Lung (tissue), 12 donors: ENCODE measurements around the gene DNMBP. TPM values are rescaled to one million over a fixed set of nuclear protein-coding genes. Genes with fewer than 3 reads are reported as not detected.

Experiments
- ATAC-seq: fragments of 200-7000 bp; cut with Tn5 transposase; one replicate; pipeline ENCODE4 v1.9.1; 2020; ENCODE audit warnings: moderate number of reproducible peaks; ENCODE audit not compliant: insufficient read depth, low FRiP score
- DNase-seq, 3 donors: peaks; one replicate each; pipeline ENCODE4 v3.0.0-alpha.2; 2013 to 2017
- H3K27ac ChIP-seq, 2 donors: one replicate each; pipeline ENCODE4 v1.5.1; 2013; ENCODE audit warnings: mild to moderate bottlenecking in 2 of 2, moderate library complexity in 2 of 2, control low read depth in 1 of 2, inconsistent platforms in 1 of 2, low read depth in 1 of 2, low read length in 1 of 2
- H3K27me3 ChIP-seq, 3 donors: one replicate each; pipeline ENCODE4 v1.5.1; 2013; ENCODE audit warnings: low read length in 2 of 3; ENCODE audit not compliant: control insufficient read depth in 3 of 3, insufficient read depth in 3 of 3
- H3K36me3 ChIP-seq, 4 donors: one replicate each; pipeline ENCODE4 v1.5.1; 2013; ENCODE audit warnings: low read length in 4 of 4, mild to moderate bottlenecking in 1 of 4, moderate library complexity in 1 of 4; ENCODE audit not compliant: control insufficient read depth in 4 of 4, insufficient read depth in 4 of 4
- H3K4me1 ChIP-seq, 5 donors: one replicate each; pipeline ENCODE4 v1.5.1; 2013; ENCODE audit warnings: low read length in 5 of 5, mild to moderate bottlenecking in 2 of 5, moderate library complexity in 1 of 5; ENCODE audit not compliant: control insufficient read depth in 5 of 5, insufficient read depth in 5 of 5
- H3K4me3 ChIP-seq: one replicate; pipeline ENCODE4 v1.5.1; 2013; ENCODE audit warnings: mild to moderate bottlenecking, control low read depth, moderate library complexity
- H3K9ac ChIP-seq, 2 donors: one replicate each; pipeline ENCODE4 v1.5.1; 2013; ENCODE audit warnings: low read length in 2 of 2, control low read depth in 1 of 2; ENCODE audit not compliant: insufficient read depth in 1 of 2
- H3K9me3 ChIP-seq, 4 donors: one replicate each; pipeline ENCODE4 v1.5.1; 2013; ENCODE audit warnings: low read length in 3 of 4, mild to moderate bottlenecking in 1 of 4, moderate library complexity in 1 of 4; ENCODE audit not compliant: control insufficient read depth in 4 of 4, insufficient read depth in 3 of 4
- WGBS, 2 donors: extraction: QIAGEN DNeasy Blood & Tissue Kit; methylation state at CpG; one replicate each; pipeline ENCODE4 v1.1.7; 2013; 5-methylcytosine and 5-hydroxymethylcytosine counted together
- polyA plus RNA-seq, 2 donors: library from polyadenylated mRNA; stranded (reverse); fragments of 200-250 nt; gene quantifications; one replicate each; pipeline ENCODE4 v1.2.1, GENCODE V29; 2013
- total RNA-seq, 2 donors: library from RNA; depleted of rRNA in 1 of 2; stranded (reverse); fragments of >200 nt in 1 of 2; gene quantifications; one replicate each; pipeline ENCODE4 v1.2.1, GENCODE V29; 2014 to 2021
- TF ChIP-seq, protein P1 (sequence below): IDR thresholded peaks from 2 replicates; pipeline ENCODE4 v1.5.1; 2012; ENCODE audit warnings: mild to moderate bottlenecking; ENCODE audit errors: control extremely low read depth, extremely low read depth
- donor health status: control.
- donor health status: control.
- donor health status: Bipolar disorder and iron deficiency.
- donor health status: healthy.
- donor health status: DM: yes; HTN: yes; CAD: no.

The DNMBP gene
- total and polyA plus RNA-seq, 4 donors: 6.5 to 31.0 (median 12.5) TPM

DNA sequence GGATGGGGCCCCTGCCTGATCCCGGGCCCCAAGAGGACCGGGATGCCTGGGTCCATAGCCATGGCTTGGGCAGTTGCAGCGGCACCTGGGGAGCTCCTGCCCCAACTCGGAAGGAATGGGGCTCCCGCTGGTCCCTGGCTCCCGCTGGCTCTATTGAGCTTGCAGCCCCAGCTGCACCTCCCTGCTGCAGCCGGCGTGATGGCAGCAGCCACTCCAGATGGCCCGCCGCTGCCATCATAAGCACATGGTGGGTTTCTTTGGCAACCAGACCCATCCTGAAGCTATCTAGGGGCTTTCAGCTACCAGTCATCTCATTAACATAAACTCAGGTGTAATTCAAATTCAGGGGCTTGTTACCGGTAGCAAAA, 11.1 kb upstream of the DNMBP start:
- H3K27ac ChIP-seq: no peak overlapping the region
- DNase-seq (no peak), ATAC-seq (no peak)
- H3K4me3 ChIP-seq: no peak overlapping the region
- H3K9ac ChIP-seq: no peak overlapping the region
- 70 to 86% methylated on average over 11 of the region's 11 CpGs for WGBS, 2 donors
- TF ChIP-seq, protein P1, sequence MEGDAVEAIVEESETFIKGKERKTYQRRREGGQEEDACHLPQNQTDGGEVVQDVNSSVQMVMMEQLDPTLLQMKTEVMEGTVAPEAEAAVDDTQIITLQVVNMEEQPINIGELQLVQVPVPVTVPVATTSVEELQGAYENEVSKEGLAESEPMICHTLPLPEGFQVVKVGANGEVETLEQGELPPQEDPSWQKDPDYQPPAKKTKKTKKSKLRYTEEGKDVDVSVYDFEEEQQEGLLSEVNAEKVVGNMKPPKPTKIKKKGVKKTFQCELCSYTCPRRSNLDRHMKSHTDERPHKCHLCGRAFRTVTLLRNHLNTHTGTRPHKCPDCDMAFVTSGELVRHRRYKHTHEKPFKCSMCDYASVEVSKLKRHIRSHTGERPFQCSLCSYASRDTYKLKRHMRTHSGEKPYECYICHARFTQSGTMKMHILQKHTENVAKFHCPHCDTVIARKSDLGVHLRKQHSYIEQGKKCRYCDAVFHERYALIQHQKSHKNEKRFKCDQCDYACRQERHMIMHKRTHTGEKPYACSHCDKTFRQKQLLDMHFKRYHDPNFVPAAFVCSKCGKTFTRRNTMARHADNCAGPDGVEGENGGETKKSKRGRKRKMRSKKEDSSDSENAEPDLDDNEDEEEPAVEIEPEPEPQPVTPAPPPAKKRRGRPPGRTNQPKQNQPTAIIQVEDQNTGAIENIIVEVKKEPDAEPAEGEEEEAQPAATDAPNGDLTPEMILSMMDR: no peak
- H3K9me3 ChIP-seq: peaks cover 0 to under 1% (median 0%) of the 10 kb centered on the region in 4 donors
- H3K4me1 ChIP-seq: peaks cover 0 to 23% (median 5%) of the 10 kb centered on the region in 5 donors
- H3K36me3 ChIP-seq: no peaks in the 10 kb centered on the region
- no peaks in the 10 kb centered on the region for H3K27me3 ChIP-seq

DNA sequence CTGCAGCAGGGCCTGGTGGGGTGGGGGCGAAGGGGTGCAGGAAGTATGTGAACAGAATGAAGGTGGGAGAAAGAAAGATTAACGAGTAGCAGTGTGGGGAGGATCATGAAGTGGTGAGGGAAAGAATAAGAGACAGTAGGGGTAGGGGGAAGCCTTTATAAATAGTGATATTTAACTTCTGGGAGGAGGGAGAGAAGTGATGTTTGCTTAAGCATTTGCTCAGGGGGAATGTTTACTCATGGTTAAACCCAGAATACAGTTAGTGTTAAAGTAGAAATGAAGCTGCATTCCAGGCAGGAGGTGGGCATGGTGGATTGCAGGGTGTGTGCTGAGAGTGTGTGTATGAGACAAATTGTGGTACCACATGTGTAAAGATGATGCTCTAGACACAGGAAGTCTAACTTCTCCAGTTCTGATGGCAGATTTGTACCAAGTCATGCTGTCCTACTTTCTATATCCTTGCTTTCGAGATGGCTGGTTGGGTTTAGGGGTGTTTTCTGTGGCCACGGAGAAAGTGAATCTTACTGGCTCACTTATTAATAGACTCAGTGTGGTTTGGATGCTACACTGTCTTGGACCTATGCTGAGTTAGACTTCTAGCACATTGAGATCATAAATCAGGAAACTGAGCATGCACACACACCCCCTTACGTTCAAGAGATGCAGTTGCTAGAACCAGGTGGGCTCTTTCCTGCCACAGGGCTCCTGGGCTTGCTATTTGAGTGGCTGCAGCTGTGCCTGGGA, 10.6 kb upstream of the DNMBP start:
- Histone ChIP-seq H3K36me3 (no peaks in the 10 kb centered on the region), H3K27me3 (no peaks in the 10 kb centered on the region), H3K4me1 (peaks cover 0 to 23% (median 5%) of the 10 kb centered on the region in 5 donors), H3K9me3 (no peaks in the 10 kb centered on the region), H3K9ac (no peak overlapping the region), H3K4me3 (no peak overlapping the region), H3K27ac (no peak overlapping the region)
- TF ChIP-seq, protein P1: no peak
- 50 to 64% methylated on average over 5 of the region's 5 CpGs for WGBS, 2 donors
- peak in 2 of 3 donors; percentile 40 to 58 for DNase-seq
- ATAC-seq: no peak

DNA sequence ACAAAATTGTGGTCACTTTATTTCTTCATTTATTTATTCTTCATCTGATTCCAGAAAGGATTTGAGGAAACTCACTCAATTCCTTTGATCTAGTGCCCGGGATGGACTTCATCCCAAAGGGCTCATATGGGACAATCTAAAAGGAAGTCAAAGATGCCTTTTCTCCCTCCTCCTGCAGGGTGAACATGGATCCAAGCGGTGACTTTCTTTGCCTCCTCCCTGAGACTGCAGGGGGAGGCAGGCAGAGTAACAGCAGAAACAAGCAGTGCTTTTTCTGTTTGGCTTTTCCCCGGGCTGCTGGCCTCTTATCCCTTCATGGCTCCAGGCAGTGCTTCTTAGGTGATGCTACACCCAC, 10.0 kb upstream of the DNMBP start:
- TF ChIP-seq, protein P1: no peak
- ATAC-seq: no peak
- peak; percentile 57 to 83 (median 73) for DNase-seq

More for the DNA sequence above, 10.0 kb upstream of the DNMBP start:
- WGBS, 2 donors: 44 to 69% methylated on average over 3 of the region's 3 CpGs
- Histone ChIP-seq H3K9ac (no peak overlapping the region), H3K27me3 (no peaks in the 10 kb centered on the region), H3K9me3 (no peaks in the 10 kb centered on the region), H3K4me1 (peaks cover 0 to 23% (median 5%) of the 10 kb centered on the region in 5 donors), H3K36me3 (no peaks in the 10 kb centered on the region), H3K27ac (no peak overlapping the region), H3K4me3 (no peak overlapping the region)
